Measurements from ENCODE around the gene STUB1. TPM values are rescaled to one million over a fixed set of nuclear protein-coding genes. Genes with fewer than 3 reads are reported as not detected.

The STUB1 gene
- polyA plus RNA-seq, 2 of the 4 experiments (the other 2 are of a cell fraction), result 60.6 to 93.5 TPM

- peaks cover 29% of the 10 kb centered on the region for H3K4me1 ChIP-seq
- H3K9me3 ChIP-seq, result no peaks in the 10 kb centered on the region
- FAIRE-seq (no peak), ATAC-seq (no peak), DNase-seq (ENCODE audit: low read depth in 1 of 2, low spot score in 1 of 2) (no peak)
- CTCF ChIA-PET, result interaction anchor here (0.6 to 28.0 kb wide), 5 partner anchors 8 to 333 kb away, joined by 3 to 656 read pairs (median 17); partner anchors contain the start of genes ANTKMT, CCDC78, CIAO3 and FBXL16
- no peak overlapping the region for H3K4me2 ChIP-seq
- 80% methylated on average over 20 of the region's 29 CpGs for WGBS (ENCODE audit: missing lambda C conversion rate)
- POLR2A ChIA-PET, result interaction anchor here (0.6 to 4.2 kb wide), 2 partner anchors 9 to 12 kb away, joined by 3 to 23 read pairs; partner anchors contain the start of gene METRN
- no peak for TF ChIP-seq HOXB5 (CRISPR knock-in tag; IDR thresholded peaks at IDR 0.05)
- TF ChIP-seq, protein P1, sequence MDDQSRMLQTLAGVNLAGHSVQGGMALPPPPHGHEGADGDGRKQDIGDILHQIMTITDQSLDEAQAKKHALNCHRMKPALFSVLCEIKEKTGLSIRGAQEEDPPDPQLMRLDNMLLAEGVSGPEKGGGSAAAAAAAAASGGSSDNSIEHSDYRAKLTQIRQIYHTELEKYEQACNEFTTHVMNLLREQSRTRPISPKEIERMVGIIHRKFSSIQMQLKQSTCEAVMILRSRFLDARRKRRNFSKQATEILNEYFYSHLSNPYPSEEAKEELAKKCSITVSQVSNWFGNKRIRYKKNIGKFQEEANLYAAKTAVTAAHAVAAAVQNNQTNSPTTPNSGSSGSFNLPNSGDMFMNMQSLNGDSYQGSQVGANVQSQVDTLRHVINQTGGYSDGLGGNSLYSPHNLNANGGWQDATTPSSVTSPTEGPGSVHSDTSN (IDR thresholded peaks at IDR 0.05), result peak; percentile 52; the same call in 1 of the 2 replicates
- H3K27ac ChIP-seq, result no peak overlapping the region
- H3K4me3 ChIP-seq, result no peak overlapping the region
Observed at GRCh38 chr16:724188-725040, 44.2 kb downstream of the STUB1 start.

GRCh38 chr16:725041-725376 is 44.8 kb downstream of the STUB1 start:
- TF ChIP-seq ZSCAN20 (CRISPR knock-in tag; IDR thresholded peaks at IDR 0.05), result no peak
- TF ChIP-seq, protein P1 (IDR thresholded peaks at IDR 0.05), result peak; percentile 31; the same call in 1 of the 2 replicates
- no peak for TF ChIP-seq NPAS2 (CRISPR knock-in tag; IDR thresholded peaks at IDR 0.05; ENCODE audit: borderline replicate concordance)
- TF ChIP-seq CTCF (IDR thresholded peaks at IDR 0.05), result no peak
- no peak for TF ChIP-seq BHLHE40 (IDR thresholded peaks at IDR 0.05; ENCODE audit: low read depth, low read length)
- TF ChIP-seq HOXB13 (CRISPR knock-in tag; IDR thresholded peaks at IDR 0.05; ENCODE audit: low read depth), result no peak
- WGBS (ENCODE audit: missing lambda C conversion rate), result 100% methylated on average over 2 of the region's 7 CpGs
- DNase-seq (ENCODE audit: low read depth in 1 of 2, low spot score in 1 of 2), result no peak
- ChIA-PET CTCF (interaction anchor here (0.7 to 28.0 kb wide), 5 partner anchors 8 to 61 kb away, joined by 3 to 656 read pairs (median 17); partner anchors contain the start of genes ANTKMT, CCDC78, CIAO3 and FBXL16), POLR2A (interaction anchor here (1.2 to 4.2 kb wide), 2 partner anchors 9 to 13 kb away, joined by 5 to 23 read pairs; partner anchors contain the start of gene METRN)
- H3K4me3 ChIP-seq, result no peak overlapping the region
- no peak for ATAC-seq
- no peaks in the 10 kb centered on the region for H3K9me3 ChIP-seq
- FAIRE-seq, result no peak
- peaks cover 23% of the 10 kb centered on the region for H3K4me1 ChIP-seq
- no peak overlapping the region for H3K27ac ChIP-seq
- no peak overlapping the region for H3K4me2 ChIP-seq

DNA sequence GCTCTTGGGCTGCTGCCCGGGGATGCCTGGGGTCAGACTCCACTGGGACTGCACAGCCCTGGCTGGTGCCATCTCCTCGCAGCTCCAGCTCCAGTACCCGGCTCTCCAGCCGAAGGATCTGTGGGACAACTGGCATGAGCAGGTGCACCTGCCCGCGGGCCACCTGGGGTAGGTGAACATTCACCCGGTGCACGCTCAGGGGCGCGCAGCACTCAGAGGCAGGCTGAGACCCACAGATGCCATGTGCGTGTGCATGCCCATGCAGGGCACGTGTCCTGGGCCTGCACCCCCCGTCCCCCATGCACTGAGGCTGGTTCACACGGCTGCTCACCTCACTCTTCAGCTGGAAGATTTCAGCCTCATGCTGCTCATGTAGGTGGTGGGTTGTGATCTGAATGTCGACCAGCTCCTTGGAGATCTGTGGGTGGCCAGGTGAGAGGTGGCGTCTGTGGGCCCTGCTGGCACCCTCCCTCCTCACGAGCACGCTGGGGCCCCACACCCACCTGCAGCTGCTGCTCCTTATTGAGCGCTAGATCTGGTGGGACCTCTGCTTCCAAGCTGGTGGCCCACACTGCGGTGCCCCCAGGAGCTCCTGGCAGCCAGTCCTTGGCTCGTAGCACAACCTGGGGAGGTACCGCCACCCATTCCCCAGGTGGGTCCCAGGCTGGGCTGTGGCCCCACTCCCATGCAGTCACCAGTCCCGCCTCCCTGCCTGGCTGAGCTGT is 45.4 kb downstream of the STUB1 start:
- POLR2A ChIA-PET, result interaction anchor here (1.2 to 4.2 kb wide), 2 partner anchors 10 to 14 kb away, joined by 5 to 23 read pairs; partner anchors contain the start of gene METRN
- DNase-seq (ENCODE audit: low read depth in 1 of 2, low spot score in 1 of 2) (no peak), ATAC-seq (no peak), FAIRE-seq (no peak)
- Histone ChIP-seq H3K4me1 (peaks cover 21% of the 10 kb centered on the region), H3K9me3 (no peaks in the 10 kb centered on the region), H3K4me2 (no peak overlapping the region), H3K4me3 (no peak overlapping the region), H3K27ac (no peak overlapping the region)
- 86% methylated on average over 13 of the region's 23 CpGs for WGBS (ENCODE audit: missing lambda C conversion rate)
- CTCF ChIA-PET, result interaction anchor here (0.7 to 28.0 kb wide), 6 partner anchors 7 to 60 kb away, joined by 3 to 656 read pairs (median 10); partner anchors contain the start of genes ANTKMT, CCDC78, CIAO3 and FBXL16
- TF ChIP-seq POLR2A (IDR thresholded peaks at IDR 0.05; ENCODE audit: low read length) (peak; percentile 4; the same call in 1 of the 2 replicates), POLR2AphosphoS2 (conservative IDR thresholded peaks at IDR 0.05; ENCODE audit: low read length) (no peak)
- TF ChIP-seq, protein P1 (IDR thresholded peaks at IDR 0.05), result 0 out of 2 replicates have a peak, but pooled peaks have one; percentile 12
